Type B pancreatic cell (in vitro differentiated cells): ENCODE measurements around the gene HOXA4. TPM values are rescaled to one million over a fixed set of nuclear protein-coding genes. Genes with fewer than 3 reads are reported as not detected.

ENCODE experiments used
- DNase-seq: peaks from one replicate; pipeline ENCODE4 v3.0.0; 2021; ENCODE audit warnings: mixed read lengths; ENCODE audit not compliant: unreplicated experiment; ENCODE audit errors: extremely low spot score
- H3K27ac Mint-ChIP-seq: 2 replicates; pipeline ENCODE4 v1.8.0; 2021; ENCODE audit warnings: mild to moderate bottlenecking, mixed read lengths
- H3K27me3 Mint-ChIP-seq: 2 replicates; pipeline ENCODE4 v1.8.0; 2021; ENCODE audit warnings: mixed read lengths
- H3K36me3 Mint-ChIP-seq: 2 replicates; pipeline ENCODE4 v1.8.0; 2021; ENCODE audit warnings: mixed read lengths
- H3K4me1 Mint-ChIP-seq: one replicate; pipeline ENCODE4 v1.8.0; 2021; ENCODE audit warnings: mixed read lengths; ENCODE audit not compliant: unreplicated experiment
- H3K4me3 Mint-ChIP-seq: 2 replicates; pipeline ENCODE4 v1.8.0; 2021; ENCODE audit warnings: mild to moderate bottlenecking, mixed read lengths
- H3K9me3 Mint-ChIP-seq: 2 replicates; pipeline ENCODE4 v1.8.0; 2021; ENCODE audit warnings: mixed read lengths
- CTCF ChIP-seq: fragments of 200-600 bp; sonication (generic); conservative IDR thresholded peaks from 2 replicates; pipeline ENCODE4 v1.5.0; 2021; ENCODE audit warnings: antibody characterized with exemption, mild to moderate bottlenecking
- total RNA-seq: library from RNA; stranded (reverse); gene quantifications from 2 replicates; pipeline ENCODE4 v1.2.1, GENCODE V29; 2021; ENCODE audit warnings: low replicate concordance

Gene HOXA4
- total RNA-seq, 1 donor from 2014 or later: 28.5 TPM

- peak within 1 kb of the TSS; percentile 97 for H3K4me3 Mint-ChIP-seq
- peaks cover 36% of the 10 kb centered on the region for H3K36me3 Mint-ChIP-seq
- H3K27ac Mint-ChIP-seq: peak within 1 kb of the TSS; percentile 97
- peak; percentile 96 for DNase-seq
- peaks cover 57% of the 10 kb centered on the region for H3K27me3 Mint-ChIP-seq
- peaks cover 59% of the 10 kb centered on the region for H3K4me1 Mint-ChIP-seq
- H3K9me3 Mint-ChIP-seq: no peaks in the 10 kb centered on the region
- no peak for TF ChIP-seq CTCF
Measured at GRCh38 chr7:27095897-27096767, 34.4 kb downstream of the HOXA4 start, which contains the start of gene HOXA1. Gene HOXA1 (minus strand): TSS chr7:27096000. CDS start chr7:27095912, 88 bp downstream.

- peak overlapping the region; percentile 97 for H3K27ac Mint-ChIP-seq
Measured at GRCh38 chr7:27095050-27095896, 35.3 kb downstream of the HOXA4 start.

GRCh38 chr7:27094304-27095049, 36.1 kb downstream of the HOXA4 start:
- Mint-ChIP-seq H3K27me3 (peaks cover 47% of the 10 kb centered on the region), H3K4me1 (peaks cover 62% of the 10 kb centered on the region), H3K27ac (peak overlapping the region; percentile 97), H3K4me3 (peak overlapping the region; percentile 97), H3K36me3 (peaks cover 20% of the 10 kb centered on the region), H3K9me3 (no peaks in the 10 kb centered on the region)
- no peak for TF ChIP-seq CTCF
- no peak for DNase-seq

More at GRCh38 chr7:27095050-27095896, 35.3 kb downstream of the HOXA4 start:
- peaks cover 62% of the 10 kb centered on the region for H3K4me1 Mint-ChIP-seq
- peak overlapping the region; percentile 97 for H3K4me3 Mint-ChIP-seq
- H3K36me3 Mint-ChIP-seq: peaks cover 28% of the 10 kb centered on the region
- no peaks in the 10 kb centered on the region for H3K9me3 Mint-ChIP-seq
- peak; percentile 75 for DNase-seq
- H3K27me3 Mint-ChIP-seq: peaks cover 51% of the 10 kb centered on the region
- TF ChIP-seq CTCF: peak; percentile 24

GRCh38 chr7:27093184-27093895, 37.2 kb downstream of the HOXA4 start:
- no peak for DNase-seq
- TF ChIP-seq CTCF: no peak
- Mint-ChIP-seq H3K36me3 (peaks cover 9% of the 10 kb centered on the region), H3K4me1 (peaks cover 54% of the 10 kb centered on the region), H3K27me3 (peaks cover 38% of the 10 kb centered on the region), H3K4me3 (peak overlapping the region; percentile 97), H3K9me3 (no peaks in the 10 kb centered on the region), H3K27ac (no peak overlapping the region)

GRCh38 chr7:27092819-27093110, 37.8 kb downstream of the HOXA4 start:
- peaks cover 38% of the 10 kb centered on the region for H3K27me3 Mint-ChIP-seq
- TF ChIP-seq CTCF: no peak
- H3K36me3 Mint-ChIP-seq: peaks cover 8% of the 10 kb centered on the region
- peak overlapping the region; percentile 78 for H3K4me3 Mint-ChIP-seq
- peaks cover 54% of the 10 kb centered on the region for H3K4me1 Mint-ChIP-seq
- H3K27ac Mint-ChIP-seq: no peak overlapping the region
- DNase-seq: no peak
- H3K9me3 Mint-ChIP-seq: no peaks in the 10 kb centered on the region
